ENCODE results near the gene GLIS1. TPM values are rescaled to one million over a fixed set of nuclear protein-coding genes. Genes with fewer than 3 reads are reported as not detected.

GLIS1 gene
- total and polyA plus RNA-seq, 2 of the 8 experiments (the other 6 are each of a cell fraction or from before 2014, with no cell fraction given), result 0.15 to 0.22 TPM

- H2BK5ac ChIP-seq (ENCODE audit: low read depth, low read length), result no peak overlapping the region
- no peak overlapping the region for H3K14ac ChIP-seq (ENCODE audit: insufficient read length)
- DNase-seq (ENCODE audit: low read depth in 1 of 2, low spot score in 2 of 2), result no peak
- no peaks in the 10 kb centered on the region for H3K79me1 ChIP-seq (ENCODE audit: low read depth, low read length)
- H2BK20ac ChIP-seq (ENCODE audit: low read length), result no peak overlapping the region
- no peak overlapping the region for H3K23ac ChIP-seq (ENCODE audit: insufficient read length)
- H3K56ac ChIP-seq (replicated peaks; ENCODE audit: insufficient read length, low read depth, low read length), result no peak overlapping the region
- peaks cover 0 to 10% (median 5%) of the 10 kb centered on the region in 4 experiments; a peak in 4 of 7 replicates for H3K4me1 ChIP-seq (replicated peaks in 1 of 4; ENCODE audit: control insufficient read depth in 3 of 4, insufficient read depth in 4 of 4, low read length in 3 of 4)
- H4K8ac ChIP-seq (ENCODE audit: extremely low read depth, insufficient read depth, low read length), result no peak overlapping the region
- H2AK5ac ChIP-seq (ENCODE audit: low read depth, low read length), result no peak overlapping the region
- H2BK12ac ChIP-seq (ENCODE audit: low read depth, low read length), result no peak overlapping the region
- no peak overlapping the region for H2BK15ac ChIP-seq (ENCODE audit: low read length)
- H3K9me3 ChIP-seq (ENCODE audit: insufficient read depth in 2 of 2, low read depth in 1 of 2, low read length in 1 of 2), result no peaks in the 10 kb centered on the region
- no peak overlapping the region for H3K9ac ChIP-seq (replicated peaks in 1 of 4; ENCODE audit: extremely low read depth in 1 of 4, low read depth in 3 of 4, low read length in 3 of 4)
- no peak overlapping the region for H2AFZ ChIP-seq (ENCODE audit: low read length)
- no peaks in the 10 kb centered on the region for H3K23me2 ChIP-seq (ENCODE audit: low read depth, low read length)
- no peak overlapping the region for H3K4me2 ChIP-seq (ENCODE audit: insufficient read depth in 1 of 2, low read depth in 2 of 2, low read length in 2 of 2)
- no peak overlapping the region for H2BK120ac ChIP-seq (replicated peaks; ENCODE audit: low read depth, low read length)
- no peak overlapping the region for H3K4ac ChIP-seq (replicated peaks; ENCODE audit: insufficient read length, low read depth, low read length)
- H4K20me1 ChIP-seq (replicated peaks in 1 of 2; ENCODE audit: control insufficient read depth in 1 of 2, insufficient read depth in 2 of 2, low read length in 2 of 2), result no peaks in the 10 kb centered on the region
- H4K5ac ChIP-seq (ENCODE audit: insufficient read length, low read depth, low read length), result no peak overlapping the region
- ChIA-PET POLR2A (ENCODE audit: partially characterized antibody) (no interaction called here), CTCF (ENCODE audit: partially characterized antibody) (interaction anchor here (0.6 to 13.2 kb wide), 6 partner anchors 9 to 1499 kb away, joined by 3 to 175 read pairs (median 4); no protein-coding TSS in a partner anchor)
- no peak overlapping the region for H3K4me3 ChIP-seq (ENCODE audit: extremely low read depth in 1 of 4, insufficient read depth in 2 of 4, low read depth in 3 of 4, low read length in 4 of 4)
- H3K27me3 ChIP-seq (replicated peaks in 1 of 4; ENCODE audit: control insufficient read depth in 3 of 4, extremely low read depth in 1 of 4, insufficient read depth in 3 of 4, low read length in 3 of 4), result no peaks in the 10 kb centered on the region
- no peak overlapping the region for H4K91ac ChIP-seq (replicated peaks; ENCODE audit: insufficient read length, low read length)
- H3K18ac ChIP-seq (ENCODE audit: extremely low read depth, low read length), result no peak overlapping the region
- WGBS, 2 experiments (ENCODE audit: extremely low coverage in 1 of 2, insufficient coverage in 1 of 2, insufficient read length in 1 of 2, insufficient replicate concordance in 2 of 2, low coverage in 1 of 2, low lambda C conversion rate in 2 of 2, missing lambda C conversion rate in 1 of 2), result 93% methylated on average over 4 of the region's 4 CpGs; no CpG with 5 or more reads in 1 of the 2 experiments
- no peak overlapping the region for H3K27ac ChIP-seq (ENCODE audit: low read depth, low read length)
- no peak for FAIRE-seq
- H3K79me2 ChIP-seq (ENCODE audit: control insufficient read depth in 1 of 2, insufficient read depth in 2 of 2, low read length in 2 of 2), result no peaks in the 10 kb centered on the region
- H3K36me3 ChIP-seq (ENCODE audit: control insufficient read depth in 2 of 4, insufficient read depth in 4 of 4, low read length in 3 of 4), result no peaks in the 10 kb centered on the region
Measured at GRCh38 chr1:53580009-53580400, 159.0 kb downstream of the GLIS1 start.

All from H1 (cell line).